ENCODE measurements around the gene CCDC71.

CCDC71 gene

GRCh38 chr3:49191741-49192140, 25.6 kb upstream of the CCDC71 start:
- H3K36me3 ChIP-seq (ENCODE audit: control insufficient read depth in 2 of 2, insufficient read depth in 1 of 2, low read length in 2 of 2) = no peaks in the 10 kb centered on the region
- no peak for TF ChIP-seq ZNF670 (tag by site-specific recombination; IDR thresholded peaks at IDR 0.05; ENCODE audit: low read depth)
- no peak for TF ChIP-seq ZFP37 (tag by site-specific recombination; IDR thresholded peaks at IDR 0.05)
- TF ChIP-seq ZNF19 (tag by site-specific recombination; IDR thresholded peaks at IDR 0.05; ENCODE audit: low read depth) = no peak
- TF ChIP-seq SALL2 (tag by site-specific recombination; IDR thresholded peaks at IDR 0.05; ENCODE audit: borderline replicate concordance) = no peak
- TF ChIP-seq ZNF148 (tag by site-specific recombination; IDR thresholded peaks at IDR 0.05; ENCODE audit: borderline replicate concordance) = no peak
- no peak for TF ChIP-seq KLF10 (tag by site-specific recombination; IDR thresholded peaks at IDR 0.05)
- no peak for TF ChIP-seq ZBTB6 (tag by site-specific recombination; IDR thresholded peaks at IDR 0.05)
- no peak for TF ChIP-seq ZNF10 (tag by site-specific recombination; IDR thresholded peaks at IDR 0.05)
- no peak for TF ChIP-seq ZNF621 (tag by site-specific recombination; IDR thresholded peaks at IDR 0.05)
- no peak for TF ChIP-seq ZNF140 (tag by site-specific recombination; IDR thresholded peaks at IDR 0.05)
- TF ChIP-seq ZNF530 (tag by site-specific recombination; IDR thresholded peaks at IDR 0.05; ENCODE audit: low read depth) = no peak
- TF ChIP-seq ZNF221 (tag by site-specific recombination; IDR thresholded peaks at IDR 0.05; ENCODE audit: borderline replicate concordance) = no peak
- TF ChIP-seq ZNF366 (tag by site-specific recombination; conservative IDR thresholded peaks at IDR 0.05) = no peak
- TF ChIP-seq ZNF660 (tag by site-specific recombination; IDR thresholded peaks at IDR 0.05) = no peak
- no peak for TF ChIP-seq SCRT1 (tag by site-specific recombination; IDR thresholded peaks at IDR 0.05; ENCODE audit: borderline replicate concordance)
- no peak for TF ChIP-seq ZFP69B (tag by site-specific recombination; IDR thresholded peaks at IDR 0.05)
- TF ChIP-seq GLIS1 (tag by site-specific recombination; IDR thresholded peaks at IDR 0.05) = no peak
- TF ChIP-seq OVOL3 (tag by site-specific recombination; IDR thresholded peaks at IDR 0.05) = no peak
- CTCF ChIA-PET = no interaction called here
- no peaks in the 10 kb centered on the region for H3K9me3 ChIP-seq (ENCODE audit: control insufficient read depth, insufficient read depth, low read depth, low read length)
- POLR2A ChIA-PET = no interaction called here
- H3K27ac ChIP-seq (ENCODE audit: extremely low read depth, low read depth, low read length) = no peak overlapping the region
- H3K4me1 ChIP-seq (ENCODE audit: control insufficient read depth, insufficient read depth, low read length) = no peaks in the 10 kb centered on the region
- no peak overlapping the region for H3K4me3 ChIP-seq (ENCODE audit: low read depth, low read length)

GRCh38 chr3:49183873-49184272, 17.7 kb upstream of the CCDC71 start:
- POLR2A ChIA-PET = no interaction called here
- H3K4me1 ChIP-seq (ENCODE audit: control insufficient read depth, insufficient read depth, low read length) = no peaks in the 10 kb centered on the region
- H3K4me3 ChIP-seq (ENCODE audit: low read depth, low read length) = no peak overlapping the region
- H3K36me3 ChIP-seq (ENCODE audit: control insufficient read depth in 2 of 2, insufficient read depth in 1 of 2, low read length in 2 of 2) = no peaks in the 10 kb centered on the region
- no peaks in the 10 kb centered on the region for H3K9me3 ChIP-seq (ENCODE audit: control insufficient read depth, insufficient read depth, low read depth, low read length)
- CTCF ChIA-PET = interaction anchor here (1.2 kb wide), 1 partner anchor 13 kb away, joined by 3 read pairs; the partner anchor contains the start of gene KLHDC8B
- H3K27ac ChIP-seq (ENCODE audit: extremely low read depth, low read depth, low read length) = no peak overlapping the region
- TF ChIP-seq ZNF768 (tag by site-specific recombination; IDR thresholded peaks at IDR 0.05) = no peak
- TF ChIP-seq ZNF18 (tag by site-specific recombination; IDR thresholded peaks at IDR 0.05) = no peak
- TF ChIP-seq ZNF548 (tag by site-specific recombination; IDR thresholded peaks at IDR 0.05) = no peak
- no peak for TF ChIP-seq ZNF791 (tag by site-specific recombination; IDR thresholded peaks at IDR 0.05)
- TF ChIP-seq ZXDB (tag by site-specific recombination; IDR thresholded peaks at IDR 0.05) = no peak
- TF ChIP-seq ZNF830 (tag by site-specific recombination; IDR thresholded peaks at IDR 0.05; ENCODE audit: low read depth) = no peak
- no peak for TF ChIP-seq ZNF239 (tag by site-specific recombination; IDR thresholded peaks at IDR 0.05)
- TF ChIP-seq ZNF394 (tag by site-specific recombination; IDR thresholded peaks at IDR 0.05; ENCODE audit: borderline replicate concordance) = no peak
- TF ChIP-seq ZSCAN5A (tag by site-specific recombination; IDR thresholded peaks at IDR 0.05) = no peak
- no peak for TF ChIP-seq ZNF23 (tag by site-specific recombination; IDR thresholded peaks at IDR 0.05; ENCODE audit: borderline replicate concordance)

All from HEK293 (cell line).